HCT116 (cell line): Measurements from ENCODE around the gene C2CD2. TPM values are rescaled to one million over a fixed set of nuclear protein-coding genes. Genes with fewer than 3 reads are reported as not detected.

ENCODE experiments used
- ATAC-seq: fragments of 200-7000 bp; cut with Tn5 transposase; 2 replicates; pipeline ENCODE4 v1.9.1; 2020; ENCODE audit warnings: mild to moderate bottlenecking, moderate library complexity
- BruUV-seq: library from RNA; stranded (reverse); fragments of 400-500 nt; replicated peaks from 2 replicates; lab custom pipeline; 2021; lab: Mats Ljungman, UMichigan
- CTCF ChIA-PET: fragments of 300-600 bp; sonication (Branson Sonifier 250); formaldehyde crosslinking; loops from one replicate; lab custom pipeline; 2021; ENCODE audit warnings: antibody characterized with exemption; lab: Charles Lee
- POLR2A ChIA-PET: fragments of 300-600, 350-600 bp; sonication (Branson Sonifier 250); formaldehyde crosslinking; loops from one replicate; lab custom pipeline; 2021; ENCODE audit warnings: antibody characterized with exemption; lab: Charles Lee
- RAD21 ChIA-PET, 2 experiments: fragments of 300-600 bp; sonication (Branson Sonifier 250); formaldehyde crosslinking; loops; one replicate each; lab custom pipeline; 2023; ENCODE audit warnings: low total read pairs in 2 of 2; ENCODE audit not compliant: uncharacterized antibody in 2 of 2, unreplicated experiment in 2 of 2, low non-redundant PET in 1 of 2; lab: Charles Lee
- DNase-seq: peaks from one replicate; pipeline ENCODE4 v3.0.0-alpha.2; 2010; ENCODE audit warnings: low read depth, low spot score
- H2AFZ ChIP-seq: fragments of 200-600 bp; shearing (Covaris generic), sonication (generic); 2 replicates; pipeline ENCODE4 v1.6.1; 2017; ENCODE audit warnings: low read depth, mixed run types, mixed read lengths, antibody characterized with exemption, low read length; ENCODE audit not compliant: poor library complexity, severe bottlenecking
- H3K27ac ChIP-seq: 2 replicates; pipeline ENCODE4 v1.5.1; 2012; ENCODE audit warnings: low read depth, low read length
- H3K27me3 ChIP-seq: fragments of 200-600 bp; sonication (generic); 2 replicates; pipeline ENCODE4 v1.6.1; 2016; ENCODE audit warnings: mixed run types, low read length, mixed read lengths; ENCODE audit not compliant: insufficient read depth
- H3K36me3 ChIP-seq, 2 experiments: fragments of 200-500 bp in 1 of 2; fragments of 200-600 bp in 1 of 2; sonication (Bioruptor generic) in 1 of 2; sonication (generic) in 1 of 2; 2 replicates each; pipeline versions ENCODE4 v1.5.1 to v1.6.1; 2014 to 2016; ENCODE audit warnings: low read length in 2 of 2, inconsistent platforms in 1 of 2, mixed read lengths in 1 of 2, mixed run types in 1 of 2; ENCODE audit not compliant: insufficient read depth in 2 of 2, control insufficient read depth in 1 of 2
- H3K4me1 ChIP-seq, 2 experiments: fragments of 200-600 bp in 1 of 2; sonication (generic) in 1 of 2; 2 replicates each; pipeline versions ENCODE4 v1.5.1 to v1.6.1; 2012 to 2017; ENCODE audit warnings: low read length in 2 of 2, inconsistent platforms in 1 of 2, mild to moderate bottlenecking in 1 of 2, mixed read lengths in 1 of 2, mixed run types in 1 of 2, moderate library complexity in 1 of 2; ENCODE audit not compliant: insufficient read depth in 2 of 2, control insufficient read depth in 1 of 2
- H3K4me2 ChIP-seq: fragments of 200-600 bp; sonication (generic); 2 replicates; pipeline ENCODE4 v1.6.1; 2017; ENCODE audit warnings: mixed run types, low read length, mixed read lengths
- H3K4me3 ChIP-seq, 2 experiments: fragments of 200-600 bp in 1 of 2; sonication (generic) in 1 of 2; replicated peaks in 1 of 2; 2 replicates each; pipeline ENCODE4 v1.5.1; 2011 to 2016; ENCODE audit warnings: low read length in 2 of 2, control low read depth in 1 of 2, low read depth in 1 of 2, mild to moderate bottlenecking in 1 of 2, mixed read lengths in 1 of 2, mixed run types in 1 of 2
- H3K79me2 ChIP-seq: fragments of 200-600 bp; sonication (generic); 2 replicates; pipeline ENCODE4 v1.6.1; 2017; ENCODE audit warnings: mild to moderate bottlenecking, mixed run types, low read length, moderate library complexity, mixed read lengths; ENCODE audit not compliant: insufficient read depth
- H3K9ac ChIP-seq: fragments of 200-600 bp; sonication (generic); 2 replicates; pipeline ENCODE4 v1.6.1; 2016; ENCODE audit warnings: low read length, mixed read lengths
- H3K9me2 ChIP-seq: fragments of 200-600 bp; sonication (generic), shearing (Covaris generic); 2 replicates; pipeline ENCODE4 v1.6.1; 2017; ENCODE audit warnings: mixed run types, mild to moderate bottlenecking, moderate library complexity; ENCODE audit not compliant: insufficient read depth
- H3K9me3 ChIP-seq, 2 experiments: fragments of 200-500 bp in 1 of 2; fragments of 200-600 bp in 1 of 2; sonication (Bioruptor generic) in 1 of 2; sonication (generic) in 1 of 2; 2 replicates each; pipeline ENCODE4 v1.6.1; 2014 to 2017; ENCODE audit warnings: low read length in 2 of 2, mixed read lengths in 2 of 2, inconsistent platforms in 1 of 2, low read depth in 1 of 2, mild to moderate bottlenecking in 1 of 2, mixed run types in 1 of 2, moderate library complexity in 1 of 2; ENCODE audit not compliant: control insufficient read depth in 1 of 2, insufficient read depth in 1 of 2
- H4K20me1 ChIP-seq: fragments of 200-600 bp; sonication (generic), shearing (Covaris generic); 2 replicates; pipeline ENCODE4 v1.6.1; 2017; ENCODE audit warnings: mixed run types, mild to moderate bottlenecking, moderate library complexity; ENCODE audit not compliant: insufficient read depth
- CBX3 ChIP-seq: IDR thresholded peaks from 2 replicates; pipeline ENCODE4 v1.6.1; 2012; ENCODE audit warnings: low read depth
- CEBPB ChIP-seq: IDR thresholded peaks from 2 replicates; pipeline ENCODE4 v1.6.1; 2012; ENCODE audit warnings: low read depth
- EGR1 ChIP-seq: IDR thresholded peaks from 2 replicates; pipeline ENCODE4 v1.6.1; 2012; ENCODE audit warnings: low read depth
- ELF1 ChIP-seq: IDR thresholded peaks from 2 replicates; pipeline ENCODE4 v1.6.1; 2012; ENCODE audit warnings: low read depth, borderline replicate concordance
- EZH2 ChIP-seq: fragments of 200-600 bp; sonication (generic); IDR thresholded peaks from 2 replicates; pipeline ENCODE4 v1.6.1; 2017; ENCODE audit warnings: antibody characterized with exemption, mixed run types
- EZH2phosphoT487 ChIP-seq: fragments of 200-600 bp; IDR thresholded peaks from 2 replicates; pipeline ENCODE4 v1.6.1; 2018; ENCODE audit warnings: antibody characterized with exemption, borderline replicate concordance
- POLR2A ChIP-seq: IDR thresholded peaks from 2 replicates; pipeline ENCODE4 v1.7.0; 2011; ENCODE audit warnings: borderline replicate concordance; ENCODE audit not compliant: insufficient read depth, insufficient read length; ENCODE audit errors: extremely low read depth
- RAD21 ChIP-seq: IDR thresholded peaks from 2 replicates; pipeline ENCODE4 v1.6.1; 2012; ENCODE audit warnings: low read depth, mild to moderate bottlenecking
- SIN3A ChIP-seq: IDR thresholded peaks from 2 replicates; pipeline ENCODE4 v1.6.1; 2012; ENCODE audit warnings: low read depth
- SP1 ChIP-seq: IDR thresholded peaks from 2 replicates; pipeline ENCODE4 v1.6.1; 2012; ENCODE audit warnings: low read depth
- SRF ChIP-seq: IDR thresholded peaks from 2 replicates; pipeline ENCODE4 v1.6.1; 2012; ENCODE audit warnings: low read depth
- YY1 ChIP-seq: IDR thresholded peaks from 2 replicates; pipeline ENCODE4 v1.6.1; 2011; ENCODE audit warnings: low read length, low read depth, moderate library complexity, mild to moderate bottlenecking; ENCODE audit not compliant: insufficient replicate concordance; ENCODE audit errors: extremely low read depth
- ZNF274 ChIP-seq: fragments of 200-500 bp; sonication (Bioruptor generic); IDR thresholded peaks from 2 replicates; pipeline ENCODE4 v1.6.1; 2014; ENCODE audit warnings: mild to moderate bottlenecking, low read depth, low read length, inconsistent platforms
- intact Hi-C: fragments of 100-400 bp; cut with micrococcal nuclease; formaldehyde crosslinking; loops from 2 replicates; pipeline ENCODE4 v1.10.0; 2022
- total RNA-seq: library from RNA; stranded (reverse); gene quantifications from one replicate; pipeline ENCODE4 v1.2.1, GENCODE V29; 2021; ENCODE audit not compliant: unreplicated experiment
- TF ChIP-seq, protein P1 (sequence below): IDR thresholded peaks from 2 replicates; pipeline ENCODE4 v1.6.1; 2012; ENCODE audit warnings: low read depth
- TF ChIP-seq, protein P2 (sequence below): IDR thresholded peaks from 2 replicates; pipeline ENCODE4 v1.6.1; 2012
- TF ChIP-seq, protein P3 (sequence below), 3 experiments: fragments of 200-600 bp in 1 of 3; sonication (generic) in 1 of 3; IDR thresholded peaks in 2 of 3; conservative IDR thresholded peaks in 1 of 3; 2 replicates each; pipeline ENCODE4 v1.5.1; 2012 to 2017; ENCODE audit warnings: low read depth in 2 of 3, low read length in 2 of 3, antibody characterized with exemption in 1 of 3, borderline replicate concordance in 1 of 3, control low read depth in 1 of 3, mild to moderate bottlenecking in 1 of 3, mixed read lengths in 1 of 3, mixed run types in 1 of 3, moderate library complexity in 1 of 3; ENCODE audit not compliant: insufficient read depth in 1 of 3

Gene C2CD2
- total RNA-seq, 1 experiment from 2014 or later = 22.0 TPM

DNA sequence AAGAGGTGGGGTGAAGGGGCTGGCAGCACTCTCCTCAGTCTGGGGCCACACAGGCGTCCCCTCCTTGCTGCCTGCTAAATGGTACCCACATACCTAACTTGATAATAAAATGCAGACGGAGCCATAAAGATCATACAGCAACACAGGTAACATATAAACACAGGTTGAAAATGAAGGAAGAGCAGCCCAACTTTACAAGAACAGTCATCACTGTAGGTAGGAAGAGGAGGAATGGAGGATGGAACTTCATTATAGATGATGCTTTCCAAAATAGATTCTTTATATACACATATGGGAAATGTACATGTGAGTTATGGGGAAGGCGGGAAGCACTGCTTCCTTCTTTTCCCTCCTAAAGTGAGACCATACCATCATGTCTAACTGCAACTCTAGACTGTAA is 13.4 kb downstream of the C2CD2 start:
- RAD21 ChIA-PET = no interaction called here
- no peak for TF ChIP-seq YY1
- TF ChIP-seq, protein P1, sequence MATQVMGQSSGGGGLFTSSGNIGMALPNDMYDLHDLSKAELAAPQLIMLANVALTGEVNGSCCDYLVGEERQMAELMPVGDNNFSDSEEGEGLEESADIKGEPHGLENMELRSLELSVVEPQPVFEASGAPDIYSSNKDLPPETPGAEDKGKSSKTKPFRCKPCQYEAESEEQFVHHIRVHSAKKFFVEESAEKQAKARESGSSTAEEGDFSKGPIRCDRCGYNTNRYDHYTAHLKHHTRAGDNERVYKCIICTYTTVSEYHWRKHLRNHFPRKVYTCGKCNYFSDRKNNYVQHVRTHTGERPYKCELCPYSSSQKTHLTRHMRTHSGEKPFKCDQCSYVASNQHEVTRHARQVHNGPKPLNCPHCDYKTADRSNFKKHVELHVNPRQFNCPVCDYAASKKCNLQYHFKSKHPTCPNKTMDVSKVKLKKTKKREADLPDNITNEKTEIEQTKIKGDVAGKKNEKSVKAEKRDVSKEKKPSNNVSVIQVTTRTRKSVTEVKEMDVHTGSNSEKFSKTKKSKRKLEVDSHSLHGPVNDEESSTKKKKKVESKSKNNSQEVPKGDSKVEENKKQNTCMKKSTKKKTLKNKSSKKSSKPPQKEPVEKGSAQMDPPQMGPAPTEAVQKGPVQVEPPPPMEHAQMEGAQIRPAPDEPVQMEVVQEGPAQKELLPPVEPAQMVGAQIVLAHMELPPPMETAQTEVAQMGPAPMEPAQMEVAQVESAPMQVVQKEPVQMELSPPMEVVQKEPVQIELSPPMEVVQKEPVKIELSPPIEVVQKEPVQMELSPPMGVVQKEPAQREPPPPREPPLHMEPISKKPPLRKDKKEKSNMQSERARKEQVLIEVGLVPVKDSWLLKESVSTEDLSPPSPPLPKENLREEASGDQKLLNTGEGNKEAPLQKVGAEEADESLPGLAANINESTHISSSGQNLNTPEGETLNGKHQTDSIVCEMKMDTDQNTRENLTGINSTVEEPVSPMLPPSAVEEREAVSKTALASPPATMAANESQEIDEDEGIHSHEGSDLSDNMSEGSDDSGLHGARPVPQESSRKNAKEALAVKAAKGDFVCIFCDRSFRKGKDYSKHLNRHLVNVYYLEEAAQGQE = no peak
- TF ChIP-seq RAD21 = no peak
- no peak for TF ChIP-seq EZH2phosphoT487
- TF ChIP-seq, all 23 proteins: peak for 0
- ChIA-PET CTCF (no interaction called here), POLR2A (no interaction called here)
- H3K9me2 ChIP-seq = no peaks in the 10 kb centered on the region
- H3K4me2 ChIP-seq = no peak overlapping the region
- H3K27ac ChIP-seq = no peak overlapping the region
- no peak overlapping the region for H2AFZ ChIP-seq
- H4K20me1 ChIP-seq = no peaks in the 10 kb centered on the region
- no peak overlapping the region for H3K4me3 ChIP-seq
- BruUV-seq = no TSS peak
- DNase-seq (no peak), ATAC-seq (no peak)
- no peaks in the 10 kb centered on the region for H3K4me1 ChIP-seq
- intact Hi-C loops = no loop called here
- H3K79me2 ChIP-seq = peaks cover 34% of the 10 kb centered on the region
- H3K9ac ChIP-seq = no peak overlapping the region
- no peaks in the 10 kb centered on the region for H3K9me3 ChIP-seq
- H3K36me3 ChIP-seq = no peaks in the 10 kb centered on the region; a peak in 2 of 4 replicates
- H3K27me3 ChIP-seq = no peaks in the 10 kb centered on the region

DNA sequence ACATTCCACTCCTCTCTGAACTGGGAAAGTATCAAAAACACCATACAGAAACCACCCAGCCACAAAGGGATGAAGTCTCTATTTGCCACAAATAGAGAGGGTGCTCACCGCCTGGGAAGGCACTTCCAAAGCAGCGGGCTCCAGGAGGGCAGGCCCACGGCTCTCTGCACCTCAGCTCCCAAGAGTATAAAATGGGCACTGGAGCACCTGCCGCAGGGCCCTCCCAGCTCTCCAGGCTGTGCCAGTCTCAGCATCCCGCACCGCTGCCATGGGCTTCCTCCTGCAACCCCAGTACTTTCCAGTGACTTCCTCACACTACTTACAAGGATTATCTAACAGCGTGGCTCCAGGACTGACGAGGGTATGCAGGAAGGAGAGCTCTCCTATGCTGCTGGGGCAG is 14.4 kb downstream of the C2CD2 start:
- ChIA-PET RAD21 (no interaction called here), CTCF (no interaction called here), POLR2A (no interaction called here)
- no peaks in the 10 kb centered on the region; a peak in 2 of 4 replicates for H3K36me3 ChIP-seq
- H3K4me2 ChIP-seq = no peak overlapping the region
- no peak for DNase-seq
- H3K4me3 ChIP-seq = no peak overlapping the region
- no peak for ATAC-seq
- H3K9me3 ChIP-seq = no peaks in the 10 kb centered on the region
- H2AFZ ChIP-seq = no peak overlapping the region
- H3K4me1 ChIP-seq = peaks cover 3% of the 10 kb centered on the region in 2 experiments
- peaks cover 26% of the 10 kb centered on the region; the same call in 1 of the 2 replicates for H3K79me2 ChIP-seq
- no peaks in the 10 kb centered on the region for H3K9me2 ChIP-seq
- no peaks in the 10 kb centered on the region for H4K20me1 ChIP-seq
- H3K27ac ChIP-seq = no peak overlapping the region
- intact Hi-C loops = no loop called here
- BruUV-seq = no TSS peak
- H3K27me3 ChIP-seq = no peaks in the 10 kb centered on the region
- no peak overlapping the region for H3K9ac ChIP-seq
- TF ChIP-seq SP1 (no peak), EGR1 (no peak), ELF1 (no peak), ZNF274 (no peak), CEBPB (no peak), CBX3 (no peak), POLR2A (no peak), SRF (no peak), RAD21 (no peak), SIN3A (no peak), EZH2 (no peak)
- TF ChIP-seq, protein P2, sequence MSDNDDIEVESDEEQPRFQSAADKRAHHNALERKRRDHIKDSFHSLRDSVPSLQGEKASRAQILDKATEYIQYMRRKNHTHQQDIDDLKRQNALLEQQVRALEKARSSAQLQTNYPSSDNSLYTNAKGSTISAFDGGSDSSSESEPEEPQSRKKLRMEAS = no peak
- TF ChIP-seq, protein P3, sequence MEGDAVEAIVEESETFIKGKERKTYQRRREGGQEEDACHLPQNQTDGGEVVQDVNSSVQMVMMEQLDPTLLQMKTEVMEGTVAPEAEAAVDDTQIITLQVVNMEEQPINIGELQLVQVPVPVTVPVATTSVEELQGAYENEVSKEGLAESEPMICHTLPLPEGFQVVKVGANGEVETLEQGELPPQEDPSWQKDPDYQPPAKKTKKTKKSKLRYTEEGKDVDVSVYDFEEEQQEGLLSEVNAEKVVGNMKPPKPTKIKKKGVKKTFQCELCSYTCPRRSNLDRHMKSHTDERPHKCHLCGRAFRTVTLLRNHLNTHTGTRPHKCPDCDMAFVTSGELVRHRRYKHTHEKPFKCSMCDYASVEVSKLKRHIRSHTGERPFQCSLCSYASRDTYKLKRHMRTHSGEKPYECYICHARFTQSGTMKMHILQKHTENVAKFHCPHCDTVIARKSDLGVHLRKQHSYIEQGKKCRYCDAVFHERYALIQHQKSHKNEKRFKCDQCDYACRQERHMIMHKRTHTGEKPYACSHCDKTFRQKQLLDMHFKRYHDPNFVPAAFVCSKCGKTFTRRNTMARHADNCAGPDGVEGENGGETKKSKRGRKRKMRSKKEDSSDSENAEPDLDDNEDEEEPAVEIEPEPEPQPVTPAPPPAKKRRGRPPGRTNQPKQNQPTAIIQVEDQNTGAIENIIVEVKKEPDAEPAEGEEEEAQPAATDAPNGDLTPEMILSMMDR (IDR thresholded peaks at IDR 0.05 in 2 of 3, conservative IDR thresholded peaks at IDR 0.05 in 1 of 3; ENCODE audit: borderline replicate concordance in 1 of 3, insufficient read depth in 1 of 3, low read depth in 2 of 3, low read length in 2 of 3) = no peak
